NCI-H1105 (cell line): ENCODE data around the gene COL8A2.
A peak's percentile ranks its signal among the peaks of the same experiment; 100 is the strongest.

Experiments used
- DNase-seq: peaks from one replicate; lab custom pipeline; 2025; lab: John Stamatoyannopoulos, UW

COL8A2 gene

GRCh38 chr1:36135330-36135667, 10.3 kb upstream of the COL8A2 start:
- no peak for DNase-seq

- DNase-seq, result peak; percentile 17
Measured at GRCh38 chr1:36134505-36135329, 9.7 kb upstream of the COL8A2 start.

- DNase-seq, result no peak
Measured at GRCh38 chr1:36134031-36134430, 9.0 kb upstream of the COL8A2 start.

GRCh38 chr1:36133484-36133883, 8.5 kb upstream of the COL8A2 start:
- no peak for DNase-seq

- no peak for DNase-seq
Measured at GRCh38 chr1:36132029-36132428, 7.0 kb upstream of the COL8A2 start.

GRCh38 chr1:36128905-36129206, 3.8 kb upstream of the COL8A2 start:
- DNase-seq, result no peak

- DNase-seq, result no peak
Measured at GRCh38 chr1:36128126-36128904, 3.3 kb upstream of the COL8A2 start.

- DNase-seq, result no peak
Measured at GRCh38 chr1:36126797-36127500, 1.9 kb upstream of the COL8A2 start.

GRCh38 chr1:36126005-36126716, 1.1 kb upstream of the COL8A2 start:
- DNase-seq, result no peak

- DNase-seq, result no peak
Measured at GRCh38 chr1:36124404-36125128, 456 bp downstream of the COL8A2 start.

GRCh38 chr1:36123356-36123755, 1.7 kb downstream of the COL8A2 start:
- no peak for DNase-seq

GRCh38 chr1:36122062-36123030, 2.7 kb downstream of the COL8A2 start:
- DNase-seq, result no peak

GRCh38 chr1:36119456-36119855, 5.6 kb downstream of the COL8A2 start:
- DNase-seq, result no peak

- no peak for DNase-seq
Measured at GRCh38 chr1:36118447-36119204, 6.4 kb downstream of the COL8A2 start.

- DNase-seq, result no peak
Measured at GRCh38 chr1:36116901-36117300, 8.1 kb downstream of the COL8A2 start.

- no peak for DNase-seq
Measured at GRCh38 chr1:36115931-36116330, 9.1 kb downstream of the COL8A2 start.

- DNase-seq, result no peak
Measured at GRCh38 chr1:36115200-36115669, 9.8 kb downstream of the COL8A2 start.

GRCh38 chr1:36114371-36114770, 10.7 kb downstream of the COL8A2 start:
- no peak for DNase-seq

GRCh38 chr1:36112823-36113222, 12.2 kb downstream of the COL8A2 start:
- DNase-seq, result no peak

- no peak for DNase-seq
Measured at GRCh38 chr1:36111151-36111550, 13.9 kb downstream of the COL8A2 start.
